GM18526 (cell line): ENCODE measurements around the gene CTNNA1.

ENCODE experiments used
- POLR2A ChIP-seq: IDR thresholded peaks from 3 replicates; pipeline ENCODE4 v1.6.1; 2011; ENCODE audit not compliant: insufficient read length; ENCODE audit errors: extremely low read depth

The CTNNA1 gene

GRCh38 chr5:138960145-138960692 is 207.0 kb downstream of the CTNNA1 start:
- no peak for TF ChIP-seq POLR2A

DNA sequence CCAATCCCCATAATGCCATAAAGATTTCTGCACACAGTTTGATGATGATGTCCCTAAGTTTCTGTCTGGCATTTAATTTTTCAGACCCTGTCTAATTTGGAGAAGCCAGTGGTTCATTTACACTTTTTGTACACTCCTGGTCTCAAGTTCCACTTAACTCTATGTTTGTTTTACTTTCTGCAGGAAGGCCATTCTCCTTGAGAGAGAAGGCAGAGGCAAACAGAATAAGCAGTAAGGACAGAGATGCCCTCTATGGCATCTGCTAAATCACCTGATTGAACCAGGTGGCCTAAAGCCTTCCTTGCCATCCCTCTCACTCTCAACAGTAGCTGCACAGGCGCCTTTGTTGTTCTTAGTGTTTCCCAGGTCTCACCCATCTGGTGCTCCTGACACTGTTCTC is 208.0 kb downstream of the CTNNA1 start:
- TF ChIP-seq POLR2A, result no peak

- TF ChIP-seq POLR2A, result no peak
Observed at GRCh38 chr5:138961729-138962128, 208.5 kb downstream of the CTNNA1 start.

DNA sequence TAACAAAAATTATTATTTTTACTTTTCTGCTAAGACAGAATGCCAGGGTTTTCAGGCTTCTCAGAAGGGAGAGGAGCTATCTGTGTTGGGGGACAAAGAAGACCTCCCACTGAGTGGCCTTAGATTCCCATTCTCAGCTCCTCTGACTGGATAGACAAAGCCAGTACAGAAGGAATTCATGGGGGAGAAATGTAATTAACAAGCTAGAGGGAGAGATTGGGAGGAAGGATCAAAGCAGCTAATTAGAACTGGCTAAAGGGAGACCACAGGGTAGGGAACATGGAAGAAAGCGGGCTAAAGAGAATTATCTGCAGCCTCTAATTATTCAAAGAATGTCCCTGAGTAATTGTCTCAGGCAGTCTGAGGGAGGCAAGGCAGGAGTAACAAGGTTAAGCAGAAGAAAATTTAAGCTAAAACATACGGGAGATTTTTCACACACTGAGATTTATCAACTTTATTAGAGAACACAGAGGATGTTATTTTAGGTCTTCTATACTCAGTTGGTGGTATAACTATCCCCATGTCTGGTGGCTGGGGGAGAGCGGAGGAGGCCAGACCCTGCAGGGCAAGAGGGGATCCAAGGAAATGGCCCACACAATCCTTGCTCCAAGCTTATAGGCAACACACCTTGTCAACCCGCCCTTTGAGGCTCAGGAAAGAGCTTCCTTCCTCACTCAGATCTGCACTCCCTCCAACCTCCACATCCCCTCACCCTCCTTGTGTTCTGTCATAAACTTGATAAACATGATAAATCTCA is 209.6 kb downstream of the CTNNA1 start:
- no peak for TF ChIP-seq POLR2A

- TF ChIP-seq POLR2A, result no peak
Observed at GRCh38 chr5:138963763-138964371, 210.6 kb downstream of the CTNNA1 start.

GRCh38 chr5:138964647-138965201 is 211.5 kb downstream of the CTNNA1 start:
- no peak for TF ChIP-seq POLR2A

GRCh38 chr5:138965626-138966025 is 212.4 kb downstream of the CTNNA1 start:
- no peak for TF ChIP-seq POLR2A

DNA sequence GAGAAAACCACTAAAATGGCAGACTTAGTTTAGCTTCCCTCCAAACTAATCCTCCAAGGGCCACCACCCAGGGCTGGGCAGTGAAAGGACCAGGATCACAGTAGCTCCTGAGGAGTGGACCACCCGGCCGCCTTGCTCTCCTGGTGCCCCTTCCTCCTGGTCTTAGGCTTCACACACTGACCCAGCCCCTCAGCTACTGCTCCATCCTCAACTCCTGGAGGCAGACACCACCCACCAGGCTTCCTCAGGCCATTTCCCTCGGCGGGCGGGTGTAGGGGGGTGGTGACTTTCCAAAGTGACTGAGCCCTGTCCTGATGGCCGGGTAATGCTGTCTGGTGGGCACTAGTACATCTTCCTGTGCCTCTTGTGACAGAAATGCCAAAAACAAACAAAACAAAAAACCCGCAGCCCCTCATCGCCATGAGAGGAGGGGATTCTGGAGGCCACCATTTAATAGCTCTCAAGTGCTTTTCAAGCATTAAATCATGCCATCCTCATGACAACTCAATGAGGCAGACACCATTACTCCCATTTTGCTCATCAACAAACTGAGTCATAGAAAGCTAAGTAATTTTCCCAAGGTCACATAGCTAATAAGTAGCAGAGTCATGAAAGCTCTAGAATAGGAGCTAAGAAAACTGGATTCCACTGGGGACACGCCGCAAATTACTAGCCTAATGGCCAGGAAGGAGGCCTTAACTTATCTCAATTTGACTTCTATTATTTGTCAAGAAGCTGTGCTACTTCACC is 213.2 kb downstream of the CTNNA1 start:
- TF ChIP-seq POLR2A, result no peak

- TF ChIP-seq POLR2A, result no peak
Observed at GRCh38 chr5:138967791-138968448, 214.7 kb downstream of the CTNNA1 start.

- no peak for TF ChIP-seq POLR2A
Observed at GRCh38 chr5:138968601-138969000, 215.4 kb downstream of the CTNNA1 start.

- no peak for TF ChIP-seq POLR2A
Observed at GRCh38 chr5:138969323-138970002, 216.2 kb downstream of the CTNNA1 start.

DNA sequence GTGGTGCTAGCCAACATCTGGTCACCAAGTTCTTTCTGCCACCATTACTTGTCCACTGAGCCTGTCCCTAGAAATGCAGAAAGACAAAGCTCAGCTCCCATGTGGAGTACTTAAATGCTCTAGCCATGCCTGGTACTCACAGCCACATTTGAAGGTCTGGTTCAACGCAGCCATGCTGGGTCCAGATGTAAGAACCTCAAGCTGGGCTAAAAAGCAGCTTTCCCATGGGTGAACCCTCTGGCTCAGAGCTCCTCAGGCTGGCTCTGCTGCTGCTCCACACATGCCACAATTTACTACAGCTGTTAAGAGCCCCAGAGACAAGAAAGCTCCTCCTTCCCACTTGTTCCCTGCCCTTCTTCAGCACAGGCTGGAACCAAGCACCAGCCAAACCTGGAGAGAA is 219.0 kb downstream of the CTNNA1 start:
- no peak for TF ChIP-seq POLR2A

GRCh38 chr5:138972836-138973235 is 219.6 kb downstream of the CTNNA1 start:
- TF ChIP-seq POLR2A, result no peak
